ENCODE data around the gene NFIX. TPM values are rescaled to one million over a fixed set of nuclear protein-coding genes. Genes with fewer than 3 reads are reported as not detected.

Gene NFIX
- total RNA-seq, 4 donors from 2014 or later = 27.4 to 381 (median 78.4) TPM

- Histone ChIP-seq H3K27me3 (no peaks in the 10 kb centered on the region), H3K36me3 (no peaks in the 10 kb centered on the region), H3K27ac (peak overlapping the region; percentile 80 to 87), H3K4me1 (peaks cover 0 to 14% of the 10 kb centered on the region in 2 donors), H3K9me3 (no peaks in the 10 kb centered on the region), H3K4me3 (peak overlapping the region; percentile 30 to 37)
- TF ChIP-seq POLR2A (IDR thresholded peaks at IDR 0.05) (no peak), CTCF (IDR thresholded peaks at IDR 0.05) (no peak)
- intact Hi-C loops (cut with DNase I; ENCODE audit: low total_unique reads) = no loop called here
- DNase-seq = peak in 1 of 2 donors; percentile 24
These were observed 106.5 kb downstream of the NFIX start for GRCh38 chr19:13101590-13102415.

GRCh38 chr19:13102416-13102665 is 107.1 kb downstream of the NFIX start:
- intact Hi-C loops (cut with DNase I; ENCODE audit: low total_unique reads) = no loop called here
- Histone ChIP-seq H3K9me3 (no peaks in the 10 kb centered on the region), H3K27me3 (no peaks in the 10 kb centered on the region), H3K4me1 (peaks cover 0 to 14% of the 10 kb centered on the region in 2 donors), H3K4me3 (peak overlapping the region; percentile 30 to 37), H3K36me3 (no peaks in the 10 kb centered on the region), H3K27ac (peak overlapping the region; percentile 80 to 87)
- DNase-seq = no peak
- TF ChIP-seq CTCF (IDR thresholded peaks at IDR 0.05) (no peak), POLR2A (IDR thresholded peaks at IDR 0.05) (no peak)

- Histone ChIP-seq H3K27ac (peak within 1 kb of the TSS; percentile 80 to 87), H3K4me1 (peaks cover 0 to 14% of the 10 kb centered on the region in 2 donors), H3K36me3 (no peaks in the 10 kb centered on the region), H3K9me3 (no peaks in the 10 kb centered on the region), H3K27me3 (no peaks in the 10 kb centered on the region), H3K4me3 (peak within 1 kb of the TSS; percentile 30 to 37)
- TF ChIP-seq CTCF (IDR thresholded peaks at IDR 0.05) (peak in 1 of 4 experiments; percentile 22), POLR2A (IDR thresholded peaks at IDR 0.05) (peak in 1 of 2 donors; percentile 26)
- intact Hi-C loops (cut with DNase I; ENCODE audit: low total_unique reads) = no loop called here
- DNase-seq = peak; percentile 78 to 79
These were observed 107.6 kb downstream of the NFIX start, which contains the start of gene LYL1 for GRCh38 chr19:13102666-13103580. TSS of gene LYL1 (minus strand) at chr19:13102858. CDS start at chr19:13101171, 1,687 bp downstream.

- Histone ChIP-seq H3K27ac (peak overlapping the region; percentile 80 to 87), H3K4me3 (no peak overlapping the region), H3K36me3 (no peaks in the 10 kb centered on the region), H3K4me1 (peaks cover 0 to 13% of the 10 kb centered on the region in 2 donors), H3K27me3 (no peaks in the 10 kb centered on the region), H3K9me3 (no peaks in the 10 kb centered on the region)
- peak in 1 of 2 donors; percentile 17 for DNase-seq
- intact Hi-C loops (cut with DNase I; ENCODE audit: low total_unique reads) = no loop called here
- no peak for TF ChIP-seq POLR2A (IDR thresholded peaks at IDR 0.05)
- TF ChIP-seq CTCF (IDR thresholded peaks at IDR 0.05) = no peak
These were observed 108.5 kb downstream of the NFIX start for GRCh38 chr19:13103581-13104359.
